Inflammatory macrophage treated with lipopolysaccharide for 1 hour (primary cell): ENCODE results near the gene C1QTNF3.
"Not testable (repeated sequence)": the region's sequence is repeated elsewhere in the genome, so short reads cannot be mapped to it uniquely, and the experiment has no call there.

Experiments
- DNase-seq, 2 donors: peaks; one replicate each; pipeline ENCODE4 v3.0.0-alpha.2; 2020 to 2022

Gene C1QTNF3, protein sequence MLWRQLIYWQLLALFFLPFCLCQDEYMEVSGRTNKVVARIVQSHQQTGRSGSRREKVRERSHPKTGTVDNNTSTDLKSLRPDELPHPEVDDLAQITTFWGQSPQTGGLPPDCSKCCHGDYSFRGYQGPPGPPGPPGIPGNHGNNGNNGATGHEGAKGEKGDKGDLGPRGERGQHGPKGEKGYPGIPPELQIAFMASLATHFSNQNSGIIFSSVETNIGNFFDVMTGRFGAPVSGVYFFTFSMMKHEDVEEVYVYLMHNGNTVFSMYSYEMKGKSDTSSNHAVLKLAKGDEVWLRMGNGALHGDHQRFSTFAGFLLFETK

GRCh38 chr5:34043099-34043876, at the start of gene C1QTNF3:
C1QTNF3 (minus strand) TSS chr5:34043213; CDS start chr5:34043125, 88 bp downstream.
- no peak for DNase-seq

- not testable (repeated sequence) for DNase-seq
Measured at GRCh38 chr5:34091039-34091438, 48.0 kb upstream of the C1QTNF3 start.

- not testable (repeated sequence) for DNase-seq
Measured at GRCh38 chr5:34089802-34090201, 46.8 kb upstream of the C1QTNF3 start.

- DNase-seq = not testable (repeated sequence)
Measured at GRCh38 chr5:34087728-34088127, 44.7 kb upstream of the C1QTNF3 start.

DNA sequence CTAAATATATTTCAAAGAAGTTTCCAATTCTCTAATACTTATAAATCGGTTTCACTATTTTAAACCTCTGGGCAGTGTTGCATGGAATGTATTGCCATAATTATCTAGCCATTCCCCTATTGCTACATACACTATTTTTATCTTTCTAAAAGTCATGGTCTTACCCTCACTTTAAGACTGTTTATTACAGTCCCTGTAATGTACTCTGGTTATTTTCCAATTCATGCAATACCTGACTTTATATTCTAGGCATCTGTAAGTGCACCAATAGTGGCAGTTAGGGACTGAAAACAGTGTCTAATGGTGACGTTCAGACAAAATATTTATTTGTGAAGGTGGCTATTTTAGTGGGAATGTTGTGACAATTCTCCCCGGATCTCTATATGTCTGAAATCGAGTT, 40.9 kb upstream of the C1QTNF3 start:
- not testable (repeated sequence) for DNase-seq

DNA sequence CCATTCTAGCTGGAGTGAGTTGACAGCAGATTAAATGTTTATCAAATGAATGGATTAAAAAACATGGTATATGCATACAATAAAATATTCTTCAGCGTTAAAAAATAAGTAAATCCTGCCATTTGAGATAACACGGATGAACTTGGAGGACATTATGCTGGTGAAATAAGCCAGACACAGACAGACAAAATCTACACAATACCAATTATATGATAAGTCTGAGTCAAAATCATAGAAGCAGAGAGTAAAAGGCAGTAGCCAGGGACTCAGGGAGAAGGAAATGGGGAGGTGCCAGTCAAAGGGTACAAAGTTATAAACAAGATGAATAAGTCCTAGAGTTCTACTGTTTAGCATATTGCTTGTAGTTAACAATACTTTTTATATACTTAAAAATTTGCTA, 36.5 kb upstream of the C1QTNF3 start:
- DNase-seq = not testable (repeated sequence)

DNA sequence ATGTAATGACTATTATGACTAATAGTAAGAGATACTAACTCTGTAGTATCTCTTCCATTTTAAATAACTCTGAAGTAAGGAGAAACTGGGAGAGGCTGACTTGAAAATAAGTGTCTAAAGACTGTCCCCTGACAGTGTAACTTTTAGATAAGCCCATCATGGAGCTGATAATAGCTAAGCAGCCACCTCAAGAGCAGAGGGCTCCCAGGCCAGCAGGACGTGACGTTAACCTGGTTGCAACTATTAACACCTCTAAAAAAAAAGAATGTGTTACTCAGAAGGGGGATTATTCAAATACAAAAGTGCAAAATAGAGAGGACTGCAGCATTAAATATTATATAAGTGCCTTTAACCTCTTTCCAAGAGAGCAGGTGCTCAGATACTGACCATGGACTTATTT, 34.6 kb upstream of the C1QTNF3 start:
- DNase-seq = not testable (repeated sequence)

DNA sequence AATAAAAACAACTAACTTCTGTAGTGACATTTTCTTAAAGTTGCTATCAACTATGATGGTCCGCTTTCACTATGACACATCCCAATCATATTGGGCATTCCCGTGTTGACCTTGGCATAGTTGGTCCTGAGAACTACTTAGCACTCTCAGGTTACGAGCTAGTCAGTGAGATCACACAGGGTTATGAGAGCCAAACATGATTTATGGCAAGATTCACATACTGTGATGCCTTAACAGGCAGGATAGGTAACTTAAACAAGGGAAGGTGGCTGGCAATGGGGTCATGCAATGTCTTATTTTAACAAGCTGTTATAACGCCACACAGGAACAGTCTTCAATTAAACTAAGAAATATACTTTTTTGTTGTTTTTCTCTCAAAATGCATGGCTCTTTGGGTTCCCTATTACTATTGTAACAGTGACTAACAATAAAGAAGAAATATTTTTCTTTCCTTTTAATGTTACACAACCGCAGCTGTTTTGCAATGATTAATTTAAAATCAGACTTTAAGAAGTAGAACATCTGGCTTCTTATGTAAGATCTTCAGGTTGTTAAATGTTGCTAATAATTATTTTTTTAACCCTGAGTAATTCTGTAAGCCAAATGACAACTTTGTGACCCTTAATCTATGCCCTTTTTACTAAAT, 33.8 kb upstream of the C1QTNF3 start:
- DNase-seq = peak in 1 of 2 donors; percentile 58

DNA sequence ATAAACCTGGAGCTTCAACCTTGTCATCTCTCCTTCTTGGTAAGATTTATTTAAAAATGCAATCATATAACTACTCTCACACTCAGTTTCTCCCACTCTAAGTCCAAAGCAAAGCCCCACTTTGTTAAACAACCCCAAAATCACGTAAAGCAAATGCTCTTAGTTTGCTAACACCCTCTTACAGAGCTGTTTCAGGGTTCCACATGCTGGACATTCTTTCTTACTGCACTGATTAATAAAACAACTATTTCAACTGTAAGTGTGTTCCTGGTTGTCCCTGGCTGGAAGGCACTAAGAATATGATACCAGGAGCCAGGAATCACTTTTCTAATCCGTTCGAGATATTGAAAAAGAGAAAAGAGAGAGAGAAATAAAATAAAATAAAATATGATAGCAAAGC, 31.5 kb upstream of the C1QTNF3 start:
- DNase-seq = not testable (repeated sequence)

DNA sequence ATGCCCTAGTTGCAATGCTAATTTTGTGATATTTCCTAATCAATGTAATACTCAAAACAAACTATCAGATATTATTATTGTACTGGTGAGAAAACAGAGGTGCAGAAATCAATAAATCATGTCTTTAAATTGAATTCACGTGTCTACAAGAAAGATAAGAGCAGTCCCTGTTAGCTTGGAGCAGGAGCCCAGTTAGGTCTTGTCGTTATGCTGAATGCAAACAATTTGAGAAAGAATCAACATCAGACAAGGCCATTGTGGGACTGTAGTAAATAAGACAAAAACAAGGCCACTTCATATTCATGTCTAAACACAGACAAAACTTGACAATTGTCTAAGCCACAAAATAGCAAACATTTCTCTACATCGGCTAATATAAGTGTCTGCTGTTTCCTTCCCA, 31.1 kb upstream of the C1QTNF3 start:
- not testable (repeated sequence) for DNase-seq

- not testable (repeated sequence) for DNase-seq
Measured at GRCh38 chr5:34070626-34071025, 27.6 kb upstream of the C1QTNF3 start.

- no peak for DNase-seq
Measured at GRCh38 chr5:34064656-34065055, 21.6 kb upstream of the C1QTNF3 start.

- no peak for DNase-seq
Measured at GRCh38 chr5:34062419-34062818, 19.4 kb upstream of the C1QTNF3 start.

DNA sequence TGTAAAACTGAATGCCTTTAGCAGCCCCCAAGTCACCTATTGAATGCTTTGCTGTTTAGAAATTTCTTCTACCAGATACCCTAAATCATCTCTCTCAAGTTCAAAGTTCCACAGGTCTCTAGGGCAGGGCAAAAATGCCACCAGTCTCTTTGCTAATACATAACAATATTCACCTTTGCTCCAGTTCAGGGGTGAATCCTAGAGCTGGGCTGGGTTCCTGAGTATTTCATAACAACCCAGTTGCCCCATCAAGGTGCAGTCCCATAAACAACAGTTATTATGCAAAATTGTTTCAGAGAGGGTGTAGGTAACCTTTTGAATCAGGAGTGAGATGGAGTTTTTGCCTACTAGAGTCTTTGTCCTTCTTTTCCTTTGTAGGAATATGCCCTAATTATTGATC, 19.0 kb upstream of the C1QTNF3 start:
- no peak for DNase-seq

- no peak for DNase-seq
Measured at GRCh38 chr5:34059977-34060376, 17.0 kb upstream of the C1QTNF3 start.

DNA sequence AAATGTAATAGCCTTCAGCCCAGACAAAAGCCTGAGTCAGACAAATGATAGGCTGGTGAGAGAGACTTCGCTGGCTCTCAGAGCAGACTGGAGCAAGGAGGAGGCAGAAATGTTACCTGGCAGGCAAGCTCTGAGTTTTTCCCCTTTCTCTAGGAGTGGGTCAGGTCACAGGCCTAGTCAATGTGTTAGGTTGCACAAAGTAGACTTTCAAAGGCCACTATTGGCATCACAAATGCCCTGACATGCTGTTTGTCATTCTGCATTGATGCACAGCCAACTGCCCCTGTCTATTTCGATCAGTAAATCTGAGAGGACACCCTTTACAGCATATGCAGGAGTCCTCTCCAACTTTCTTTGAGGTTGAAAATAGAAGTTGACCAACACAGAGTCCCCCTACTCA, 15.5 kb upstream of the C1QTNF3 start:
- DNase-seq = no peak

- DNase-seq = no peak
Measured at GRCh38 chr5:34057569-34057968, 14.6 kb upstream of the C1QTNF3 start.

DNA sequence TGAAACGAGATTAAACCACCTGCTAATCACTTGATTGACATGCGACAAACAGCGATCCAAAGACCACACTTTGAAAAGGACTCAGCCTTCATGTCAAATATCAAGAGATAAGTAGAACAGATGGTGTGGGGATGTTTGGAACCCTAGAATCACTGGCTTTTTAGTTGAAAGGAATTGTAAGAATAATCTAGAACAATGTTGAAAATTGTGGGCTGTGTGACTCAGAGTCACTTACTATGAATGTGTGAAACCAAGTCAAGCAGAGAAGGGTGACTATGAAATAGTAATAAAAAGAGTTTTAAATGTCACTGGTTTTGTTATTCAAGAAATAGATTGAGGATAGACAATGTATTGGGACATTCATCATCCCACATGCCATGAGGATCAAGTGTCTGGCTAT, 14.1 kb upstream of the C1QTNF3 start:
- DNase-seq = no peak

DNA sequence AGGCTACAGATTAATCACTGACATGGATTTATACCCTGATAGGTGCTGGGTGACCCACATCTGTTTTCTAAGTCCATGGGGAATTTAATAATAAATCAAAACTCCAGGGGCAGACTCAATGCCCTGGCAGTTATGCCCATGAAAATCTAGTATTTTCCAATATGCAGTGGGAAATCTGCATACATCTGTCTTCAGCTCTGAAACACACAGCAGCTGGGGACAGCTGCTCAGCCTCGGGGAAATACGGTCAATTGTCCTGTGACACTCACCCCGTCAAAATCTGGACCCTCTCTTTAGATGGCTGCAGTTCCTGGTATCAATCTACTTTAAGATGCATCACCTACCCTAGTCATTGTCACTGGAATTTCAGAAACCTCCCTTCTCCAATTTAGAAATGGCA, 12.7 kb upstream of the C1QTNF3 start:
- DNase-seq = no peak

DNA sequence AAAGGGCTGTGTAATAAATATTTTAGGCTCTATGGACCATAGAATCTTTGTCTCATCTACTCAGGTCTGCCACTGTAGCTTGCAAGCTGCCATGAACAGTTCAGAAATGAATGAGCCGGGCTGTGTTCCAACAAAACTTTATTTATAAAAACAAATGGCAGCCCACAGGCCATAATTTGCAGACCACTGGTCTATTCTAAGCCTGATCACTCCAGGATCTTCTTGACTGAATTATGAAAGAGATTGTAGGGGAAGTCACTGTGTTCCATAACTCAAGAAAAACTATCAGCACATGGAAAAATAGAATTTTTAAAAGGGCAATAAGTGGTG, 11.4 kb upstream of the C1QTNF3 start:
- no peak for DNase-seq

- no peak for DNase-seq
Measured at GRCh38 chr5:34053571-34054399, 10.8 kb upstream of the C1QTNF3 start.

DNA sequence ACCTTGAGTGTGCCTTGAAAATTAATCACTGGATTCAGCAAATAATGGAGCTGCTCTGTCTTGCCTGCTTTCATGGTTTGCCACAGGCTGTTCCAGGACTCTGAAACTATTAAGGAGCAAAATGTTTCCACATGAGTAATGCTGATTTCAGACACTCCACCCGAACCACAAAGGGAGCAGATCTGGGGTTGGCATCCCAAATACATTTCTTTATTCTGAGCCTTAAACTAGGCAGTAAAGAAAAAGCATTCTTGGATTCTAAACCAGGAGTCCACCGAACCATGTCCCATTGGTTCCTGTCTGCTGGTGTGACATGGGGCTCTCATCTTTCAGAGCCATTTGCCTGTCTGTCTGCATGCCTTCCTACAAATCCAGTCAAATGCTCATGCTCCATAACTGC, 10.1 kb upstream of the C1QTNF3 start:
- no peak for DNase-seq

DNA sequence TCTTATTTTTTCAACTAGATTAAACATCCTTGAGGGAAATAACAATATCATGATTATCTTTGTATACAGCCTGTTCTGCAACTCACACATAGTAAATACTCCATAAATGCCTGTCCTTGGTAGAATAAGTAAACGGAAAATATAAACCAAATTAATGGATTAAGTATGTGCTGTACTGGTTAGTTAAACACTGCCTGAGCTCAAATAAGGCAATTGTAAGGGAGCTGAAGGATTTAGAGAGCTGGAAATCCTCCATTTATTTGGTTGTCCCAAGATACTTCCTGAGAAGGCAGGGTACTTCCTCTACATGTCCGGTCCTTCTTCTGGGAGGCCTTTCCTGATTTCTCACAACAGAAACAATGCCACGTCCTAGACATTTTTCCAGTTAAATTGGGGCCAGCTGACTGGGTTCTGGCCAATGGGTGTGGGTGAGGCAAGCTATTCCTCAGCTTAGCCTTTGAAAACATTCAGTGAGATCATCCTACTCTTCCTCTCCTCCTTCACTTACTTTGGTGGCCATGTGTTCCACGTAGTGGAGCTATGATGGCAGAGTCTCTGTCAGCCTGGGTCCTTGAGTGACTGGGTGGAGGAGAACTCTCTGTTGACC, 8.5 kb upstream of the C1QTNF3 start:
- DNase-seq = no peak
